Left renal pelvis (tissue), 4 donors: ENCODE measurements around the gene DMRTA2. TPM values are rescaled to one million over a fixed set of nuclear protein-coding genes. Genes with fewer than 3 reads are reported as not detected.

Experiments used
- DNase-seq, 4 donors: peaks; one replicate each; pipeline ENCODE4 v3.0.0-alpha.2; 2013; ENCODE audit warnings: low read depth in 4 of 4, low spot score in 3 of 4
- polyA plus RNA-seq, 4 donors: library from polyadenylated mRNA; unstranded; fragments of 120-200 nt; gene quantifications; one replicate each; pipeline ENCODE4 v1.2.1, GENCODE V29; 2013; ENCODE audit not compliant: insufficient read length in 4 of 4

Gene DMRTA2
- polyA plus RNA-seq = under 1 TPM in 1 of 4 donors, not detected in 3; 0.05 TPM

DNA sequence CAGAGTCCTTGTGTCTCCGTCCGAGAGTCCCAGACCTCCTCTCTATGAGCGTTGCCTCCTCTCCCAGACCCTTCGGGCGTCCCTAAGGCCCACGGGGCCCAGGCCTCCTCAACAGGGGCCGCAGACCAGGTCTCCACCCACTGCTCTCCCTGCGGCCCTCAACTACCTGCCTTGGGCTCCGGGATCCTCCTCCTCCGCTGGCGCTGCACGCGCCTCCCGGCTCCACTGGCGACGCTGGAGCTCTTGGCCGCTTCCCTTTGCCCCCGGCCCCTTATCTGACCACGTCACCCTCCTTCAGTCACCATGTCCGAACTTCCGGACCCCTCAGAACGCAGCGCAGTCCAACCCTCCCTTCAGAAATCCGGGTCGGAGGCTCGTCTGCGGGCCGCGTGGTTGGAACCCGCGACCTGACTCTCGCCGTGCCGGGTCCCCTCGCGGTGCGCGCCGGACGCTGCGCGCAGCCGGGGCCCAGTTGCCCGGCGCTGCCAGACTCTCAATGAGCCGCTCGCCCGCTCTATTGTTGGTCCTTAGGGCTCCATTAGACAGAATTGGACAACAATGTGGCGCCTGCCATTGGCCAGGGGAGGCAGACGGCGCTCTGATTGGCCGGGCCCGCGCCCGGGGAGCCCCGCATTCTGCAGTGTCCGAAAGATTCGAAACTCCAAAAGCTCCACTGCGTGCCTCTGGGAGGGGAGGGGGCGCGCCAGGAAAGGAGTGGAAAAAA lies at the start of gene DMRTA2:
TSS of gene DMRTA2 (minus strand) at position 498 of the 724 bp plus-strand sequence. CDS start 1,907 bp downstream, outside the sequence.
- no peak for DNase-seq

DNA sequence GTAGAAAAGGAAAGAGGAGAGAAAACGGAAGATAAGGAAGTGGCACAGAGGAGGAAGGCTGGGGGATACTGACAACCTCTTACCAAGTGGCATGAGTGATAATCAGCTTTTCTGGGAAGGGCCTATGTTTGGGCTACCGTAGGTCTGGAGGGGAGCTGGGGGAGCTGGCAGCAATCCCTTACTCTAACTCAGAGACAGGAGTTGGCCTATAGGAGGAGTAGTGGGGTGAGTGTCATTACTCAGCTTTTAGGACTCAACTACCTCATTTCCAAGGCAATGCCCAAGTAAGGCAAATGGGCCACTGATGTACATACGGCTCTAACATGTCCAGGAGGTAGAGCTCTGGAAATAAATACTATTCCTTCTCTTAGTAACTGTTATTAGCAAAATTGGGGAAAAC lies 48.7 kb upstream of the DMRTA2 start:
- DNase-seq = no peak

DNA sequence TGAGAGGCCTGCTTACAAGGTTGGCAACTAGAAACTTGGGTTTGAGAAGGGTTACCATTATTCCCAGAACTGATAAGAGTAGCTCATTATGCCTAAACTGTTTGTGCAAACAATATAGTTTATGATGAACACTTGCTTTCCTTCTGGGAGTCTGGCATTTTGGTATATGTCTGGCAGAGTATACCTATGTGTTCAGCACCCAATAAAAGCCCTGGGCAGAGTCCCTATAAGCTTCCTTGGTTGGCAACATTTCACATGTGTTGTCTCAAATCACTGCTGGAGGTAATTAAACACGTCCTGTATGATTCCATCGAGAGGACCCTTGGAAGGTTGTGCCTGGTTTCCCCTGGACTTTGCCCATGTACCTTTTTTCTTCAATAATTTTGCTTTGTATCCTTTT lies 39.7 kb upstream of the DMRTA2 start:
- DNase-seq = no peak

DNA sequence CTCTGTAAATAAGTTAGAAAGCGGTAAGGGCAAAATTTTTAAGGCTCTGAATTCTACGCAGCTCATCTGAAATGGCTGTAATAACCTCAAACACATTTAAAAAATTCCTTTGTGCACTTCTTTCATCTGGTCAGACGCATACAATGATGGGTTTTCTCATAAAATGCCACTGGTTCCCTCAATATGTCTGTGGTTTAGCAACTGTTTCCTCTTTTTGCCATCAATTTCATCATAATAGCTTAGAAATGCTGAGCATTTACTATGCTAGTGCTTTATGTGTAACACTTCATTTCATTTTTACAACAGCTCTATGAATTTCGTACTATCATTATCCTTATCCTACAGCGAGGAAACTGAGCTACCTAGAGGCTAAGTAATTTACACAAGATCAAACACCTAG lies 35.3 kb upstream of the DMRTA2 start:
- DNase-seq = no peak

GRCh38 chr1:50454911-50455310 lies 31.7 kb upstream of the DMRTA2 start:
- no peak for DNase-seq

DNA sequence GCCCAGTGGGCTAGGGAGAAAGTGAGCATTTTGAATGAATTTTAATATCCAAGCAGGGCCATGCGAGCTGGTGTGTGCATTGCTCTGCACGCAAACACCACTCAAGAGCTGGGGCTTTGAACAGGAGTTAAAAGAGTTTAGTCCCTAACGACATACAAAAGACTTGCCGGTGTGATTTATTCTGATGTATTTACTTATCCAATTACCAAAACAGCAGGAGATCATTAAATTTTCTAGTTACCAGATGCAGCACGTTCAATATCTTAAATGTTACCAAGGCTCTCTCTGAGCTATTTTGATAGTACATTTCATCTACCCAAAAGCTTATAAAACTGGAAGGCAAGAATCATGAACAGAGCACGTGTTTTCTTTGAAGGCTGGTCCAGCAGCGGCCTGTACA lies 30.0 kb upstream of the DMRTA2 start:
- DNase-seq = no peak

GRCh38 chr1:50452700-50453099 lies 29.5 kb upstream of the DMRTA2 start:
- no peak for DNase-seq

DNA sequence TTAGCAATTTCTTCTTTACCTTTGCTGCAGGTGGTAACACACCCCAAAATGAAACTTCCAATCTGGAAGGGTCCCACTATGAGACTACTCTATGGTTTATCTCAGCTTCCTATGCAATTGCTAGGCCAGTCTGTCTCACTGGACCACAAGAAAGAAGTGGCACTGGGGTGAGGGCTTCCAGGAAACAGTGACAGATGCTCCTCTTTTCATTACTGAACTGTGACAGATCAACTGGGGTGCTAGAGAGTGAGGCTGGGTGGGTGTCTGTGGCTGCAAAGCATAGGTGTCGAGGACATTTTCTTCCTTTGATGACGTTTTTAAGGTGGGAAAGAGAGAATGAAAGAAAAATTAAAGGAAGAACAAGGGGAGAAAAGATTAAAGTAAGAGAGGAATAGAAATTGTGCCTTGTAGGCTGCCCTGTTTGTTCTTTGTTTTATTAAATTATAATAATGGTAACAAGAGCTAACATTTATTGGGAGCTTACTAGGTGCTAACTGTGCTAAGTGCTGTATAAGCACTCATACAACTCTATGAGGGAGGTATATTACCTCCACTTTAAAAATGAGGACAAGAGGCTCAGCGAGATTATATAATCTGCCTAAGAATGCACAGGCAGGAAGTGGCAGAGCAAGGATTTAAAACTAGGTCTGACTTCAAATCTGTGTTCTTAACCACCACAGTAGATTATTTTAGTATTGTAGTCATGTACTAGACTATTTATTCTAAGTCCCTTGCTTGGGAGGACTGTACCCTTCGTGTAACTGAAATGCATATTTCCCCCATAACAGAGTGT lies 27.8 kb upstream of the DMRTA2 start:
- no peak for DNase-seq

GRCh38 chr1:50447961-50448360 lies 24.7 kb upstream of the DMRTA2 start:
- no peak for DNase-seq

GRCh38 chr1:50441183-50441582 lies 17.9 kb upstream of the DMRTA2 start:
- DNase-seq = no peak

DNA sequence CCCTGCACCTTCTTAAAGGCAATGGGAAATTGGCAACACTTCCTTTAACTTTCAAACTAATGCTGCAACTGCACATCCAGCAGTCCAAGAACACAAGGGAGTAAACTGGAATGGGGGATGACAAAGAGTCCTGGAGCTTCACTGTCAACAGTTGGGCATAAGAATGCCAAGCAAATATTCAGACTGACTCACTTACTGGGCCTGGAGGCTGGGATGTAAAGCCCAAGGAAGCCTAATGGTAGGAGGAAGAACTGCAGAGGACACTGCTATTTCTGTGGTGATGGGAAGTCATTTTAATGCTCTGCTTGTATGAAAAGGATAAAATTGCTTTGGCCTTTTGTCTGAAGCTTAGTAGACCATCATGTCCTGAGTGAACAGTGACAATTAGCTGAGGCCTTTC lies 15.7 kb upstream of the DMRTA2 start:
- no peak for DNase-seq

GRCh38 chr1:50436489-50436888 lies 13.2 kb upstream of the DMRTA2 start:
- DNase-seq = no peak

GRCh38 chr1:50430010-50430405 lies 6.8 kb upstream of the DMRTA2 start:
- no peak for DNase-seq

GRCh38 chr1:50427818-50428779 lies 4.9 kb upstream of the DMRTA2 start:
- DNase-seq = no peak

- no peak for DNase-seq
Measured at GRCh38 chr1:50427086-50427817, 4.0 kb upstream of the DMRTA2 start.

DNA sequence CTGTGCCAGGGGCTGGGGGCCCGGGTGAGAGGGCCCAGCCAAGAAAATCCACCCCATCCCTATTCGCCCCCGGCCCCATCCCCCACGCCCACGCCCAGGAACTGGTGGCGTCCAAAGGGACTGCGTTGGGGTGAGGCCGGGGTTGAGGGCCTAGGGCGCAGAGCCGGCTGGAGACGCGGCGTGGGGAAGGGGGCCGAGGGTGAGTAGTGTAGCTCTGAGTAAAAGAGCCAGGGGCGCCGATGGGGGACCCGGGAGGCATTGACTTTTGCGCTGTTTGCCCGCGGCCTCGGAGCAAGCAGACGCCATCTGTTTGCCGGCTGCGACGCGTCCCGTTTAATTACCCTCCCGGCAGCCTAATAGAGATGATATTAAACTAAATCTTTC lies 3.5 kb upstream of the DMRTA2 start:
- DNase-seq = no peak

GRCh38 chr1:50426108-50426700 lies 3.0 kb upstream of the DMRTA2 start:
- no peak for DNase-seq

GRCh38 chr1:50425376-50426107 lies 2.3 kb upstream of the DMRTA2 start:
- no peak for DNase-seq

DNA sequence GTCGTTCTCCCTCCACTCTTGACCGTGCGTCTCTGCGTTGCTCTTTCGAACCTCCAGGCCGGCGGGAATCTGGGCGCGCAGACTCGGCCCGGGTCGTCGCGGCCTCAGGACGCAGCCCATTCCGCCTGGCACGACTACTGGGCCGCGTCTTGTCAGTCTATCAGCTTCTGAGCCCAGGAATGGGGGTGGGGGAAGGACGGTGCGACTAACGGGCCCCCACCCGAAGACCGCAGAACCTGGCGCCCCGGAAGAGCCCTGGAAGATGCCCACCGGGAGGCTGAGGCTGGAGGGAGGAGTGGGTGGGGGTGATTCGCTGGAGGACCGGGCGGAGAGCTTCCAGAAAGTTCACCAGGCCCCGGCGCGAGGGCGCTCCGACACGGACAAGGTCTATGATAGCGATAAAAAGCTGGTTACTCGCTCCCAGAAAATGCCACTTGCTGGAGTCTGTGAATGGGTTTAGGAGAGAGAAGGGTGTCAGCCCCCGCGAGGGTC lies 1.7 kb upstream of the DMRTA2 start:
- DNase-seq = no peak
